Heart left ventricle (tissue), 13 donors: ENCODE measurements around the gene USP10.

Experiments used
- POLR2A ChIP-seq, 2 donors: fragments of 450-650 bp; IDR thresholded peaks; one replicate each; pipeline ENCODE4 v1.6.1; 2017; ENCODE audit warnings: antibody characterized with exemption in 2 of 2, mild to moderate bottlenecking in 2 of 2, moderate library complexity in 2 of 2
- TF ChIP-seq, protein P1 (sequence below), 12 donors: fragments of 200-600 bp; sonication (generic) in 4 of 12; IDR thresholded peaks; one replicate each; pipeline versions ENCODE4 v1.5.0 to v1.8.0; 2018 to 2022; ENCODE audit warnings: antibody characterized with exemption in 12 of 12, mild to moderate bottlenecking in 5 of 12
- donor health status: ischemic (EF 13 %, LVEDD 7.1; RV severe dilation, severe dysfunction).
- donor health status: DM: no; HTN: yes; CAD: no.
- donor health status: DM: no; HTN: no; CAD: no.
- donor health status: ischemic (EF 25% LVEDD 6.9; RV normal size, moderate dysfunction).
- donor health status: ischemic (EF 25% LVEDD 5.7; RV mildly dilated, moderate dysfunction).
- donor health status: ischemic (EF 35%, LVEDD 5.7; RV mildly dilated, moderate dysfunction).
- donor health status: nonischemic (EF 11% LVEDD 7.7; RV severe dilation, severe dysfunction).
- donor health status: DM: yes; HTN: yes; CAD: no.
- donor health status: PGD.
- donor health status: ischemic (EF 29% LVEDD 5.4; RV normal size, mild dysfunction).
- donor health status: nonischemic (EF 23%, LVEDD 6.1; RV moderate dilation, normal function).

DNA sequence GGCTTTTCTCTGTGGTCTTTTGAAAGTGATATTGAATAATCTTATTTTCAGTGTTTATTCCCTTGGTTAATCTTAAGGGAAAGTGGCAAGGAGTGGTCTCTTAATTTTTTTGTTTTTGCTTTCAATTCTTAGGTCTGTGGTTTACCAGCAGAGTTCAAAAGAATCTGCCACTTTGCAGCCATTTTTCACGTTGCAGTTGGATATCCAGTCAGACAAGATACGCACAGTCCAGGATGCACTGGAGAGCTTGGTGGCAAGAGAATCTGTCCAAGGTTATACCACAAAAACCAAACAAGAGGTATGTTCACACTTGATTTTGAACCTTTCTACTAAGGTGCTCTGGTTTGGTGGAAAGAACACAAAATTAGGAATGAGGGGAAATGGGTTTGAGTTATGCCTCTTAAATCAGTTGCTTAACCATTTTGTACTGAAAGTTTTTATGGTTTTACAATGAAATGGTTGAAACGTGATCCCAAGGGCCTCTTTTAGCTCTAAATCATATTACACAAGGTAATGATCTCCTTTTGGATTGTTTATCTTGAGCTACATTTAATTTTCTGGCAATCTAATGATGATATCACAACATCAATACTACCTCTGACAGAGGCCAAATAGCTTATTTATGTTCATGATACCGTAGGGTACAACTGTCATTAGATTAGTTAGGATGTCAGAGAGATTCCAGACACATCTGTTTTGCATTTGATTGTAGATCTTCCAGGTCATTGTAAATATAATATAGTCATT lies 68.4 kb downstream of the USP10 start:
- TF ChIP-seq POLR2A (IDR thresholded peaks at IDR 0.05) = no peak
- TF ChIP-seq, protein P1, sequence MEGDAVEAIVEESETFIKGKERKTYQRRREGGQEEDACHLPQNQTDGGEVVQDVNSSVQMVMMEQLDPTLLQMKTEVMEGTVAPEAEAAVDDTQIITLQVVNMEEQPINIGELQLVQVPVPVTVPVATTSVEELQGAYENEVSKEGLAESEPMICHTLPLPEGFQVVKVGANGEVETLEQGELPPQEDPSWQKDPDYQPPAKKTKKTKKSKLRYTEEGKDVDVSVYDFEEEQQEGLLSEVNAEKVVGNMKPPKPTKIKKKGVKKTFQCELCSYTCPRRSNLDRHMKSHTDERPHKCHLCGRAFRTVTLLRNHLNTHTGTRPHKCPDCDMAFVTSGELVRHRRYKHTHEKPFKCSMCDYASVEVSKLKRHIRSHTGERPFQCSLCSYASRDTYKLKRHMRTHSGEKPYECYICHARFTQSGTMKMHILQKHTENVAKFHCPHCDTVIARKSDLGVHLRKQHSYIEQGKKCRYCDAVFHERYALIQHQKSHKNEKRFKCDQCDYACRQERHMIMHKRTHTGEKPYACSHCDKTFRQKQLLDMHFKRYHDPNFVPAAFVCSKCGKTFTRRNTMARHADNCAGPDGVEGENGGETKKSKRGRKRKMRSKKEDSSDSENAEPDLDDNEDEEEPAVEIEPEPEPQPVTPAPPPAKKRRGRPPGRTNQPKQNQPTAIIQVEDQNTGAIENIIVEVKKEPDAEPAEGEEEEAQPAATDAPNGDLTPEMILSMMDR (IDR thresholded peaks at IDR 0.05) = no peak
